GM13976 (cell line): Measurements from ENCODE around the gene TNFRSF13B.
"Not testable (repeated sequence)": the region's sequence is repeated elsewhere in the genome, so short reads cannot be mapped to it uniquely, and the experiment has no call there.

Source experiments
- DNase-seq: peaks from one replicate; pipeline ENCODE4 v3.0.0; 2012; ENCODE audit warnings: low spot score
- CTCF ChIP-seq: IDR thresholded peaks from 2 replicates; pipeline ENCODE4 v1.5.1; 2012; ENCODE audit warnings: borderline replicate concordance, mild to moderate bottlenecking; ENCODE audit not compliant: insufficient read depth; ENCODE audit errors: extremely low read depth, missing control alignments, control extremely low read depth
- in situ Hi-C: fragments of 300-500 bp; cut with MboI; formaldehyde crosslinking; loops from one replicate; pipeline ENCODE4 v1.12.0; 2022; ENCODE audit warnings: low sequenced_read_pairs, mixed read lengths, inconsistent platforms; ENCODE audit not compliant: unreplicated experiment

The TNFRSF13B gene

GRCh38 chr17:16924696-16925440 is 47.0 kb downstream of the TNFRSF13B start:
- no peak for DNase-seq
- TF ChIP-seq CTCF: no peak
- in situ Hi-C loops: no loop called here

- no peak for DNase-seq
- no peak for TF ChIP-seq CTCF
- in situ Hi-C loops: no loop called here
Observed at GRCh38 chr17:16923904-16924695, 47.8 kb downstream of the TNFRSF13B start.

- in situ Hi-C loops: no loop called here
- no peak for DNase-seq
- no peak for TF ChIP-seq CTCF
Observed at GRCh38 chr17:16923097-16923903, 48.6 kb downstream of the TNFRSF13B start.

- peak; percentile 43 for DNase-seq
- in situ Hi-C loops: no loop called here
Observed at GRCh38 chr17:16922386-16923096, 49.4 kb downstream of the TNFRSF13B start.

GRCh38 chr17:16921451-16921850 is 50.5 kb downstream of the TNFRSF13B start:
- DNase-seq, in situ Hi-C loops: not testable (repeated sequence)

More at GRCh38 chr17:16922386-16923096, 49.4 kb downstream of the TNFRSF13B start:
- peak; percentile 17 for TF ChIP-seq CTCF

GRCh38 chr17:16920628-16921020 is 51.3 kb downstream of the TNFRSF13B start:
- in situ Hi-C loops: no loop called here
- TF ChIP-seq CTCF: no peak
- no peak for DNase-seq
